H9 (cell line): ENCODE results near the gene IL1RAPL1. TPM values are rescaled to one million over a fixed set of nuclear protein-coding genes. Genes with fewer than 3 reads are reported as not detected.

Source experiments
- DNase-seq: peaks from one replicate; pipeline ENCODE4 v3.0.0-alpha.2; 2017
- H2AFZ ChIP-seq: one replicate; pipeline ENCODE4 v1.6.1; 2013; ENCODE audit warnings: mild to moderate bottlenecking, low read length, control low read depth, moderate library complexity
- H2AK5ac ChIP-seq: 2 replicates; pipeline ENCODE4 v1.6.1; 2013; ENCODE audit warnings: low read length, control low read depth, mixed read lengths; ENCODE audit not compliant: insufficient read length
- H2BK120ac ChIP-seq: one replicate; pipeline ENCODE4 v1.6.1; 2013; ENCODE audit warnings: low read depth, mild to moderate bottlenecking, low read length, control low read depth, inconsistent platforms; ENCODE audit not compliant: poor library complexity, severe bottlenecking
- H2BK12ac ChIP-seq: 2 replicates; pipeline ENCODE4 v1.6.1; 2013; ENCODE audit warnings: low read length, control low read depth, mixed read lengths, low read depth; ENCODE audit not compliant: insufficient read length
- H2BK15ac ChIP-seq: 2 replicates; pipeline ENCODE4 v1.6.1; 2013; ENCODE audit warnings: low read depth, low read length, control low read depth
- H2BK20ac ChIP-seq: one replicate; pipeline ENCODE4 v1.6.1; 2013; ENCODE audit warnings: low read depth, mild to moderate bottlenecking, low read length, control low read depth, inconsistent platforms; ENCODE audit not compliant: poor library complexity, severe bottlenecking
- H2BK5ac ChIP-seq: 2 replicates; pipeline ENCODE4 v1.6.1; 2013; ENCODE audit warnings: low read length, control low read depth, mixed read lengths; ENCODE audit not compliant: insufficient read length
- H3K14ac ChIP-seq: 2 replicates; pipeline ENCODE4 v1.6.1; 2013; ENCODE audit warnings: low read length, control low read depth; ENCODE audit not compliant: insufficient read depth
- H3K18ac ChIP-seq: 2 replicates; pipeline ENCODE4 v1.6.1; 2013; ENCODE audit warnings: low read depth, mild to moderate bottlenecking, mixed read lengths, low read length, control low read depth; ENCODE audit not compliant: insufficient read length
- H3K23ac ChIP-seq: 2 replicates; pipeline ENCODE4 v1.6.1; 2013; ENCODE audit warnings: low read length, control low read depth, mixed read lengths, low read depth; ENCODE audit not compliant: insufficient read length
- H3K23me2 ChIP-seq: 2 replicates; pipeline ENCODE4 v1.6.1; 2013; ENCODE audit warnings: low read depth, mild to moderate bottlenecking, mixed read lengths, low read length, control low read depth; ENCODE audit not compliant: insufficient read length, poor library complexity, severe bottlenecking
- H3K27ac ChIP-seq: 2 replicates; pipeline ENCODE4 v1.5.1; 2013; ENCODE audit warnings: low read length, control low read depth, mixed read lengths, low read depth; ENCODE audit not compliant: insufficient read length
- H3K27me3 ChIP-seq: 2 replicates; pipeline ENCODE4 v1.6.1; 2013; ENCODE audit warnings: low read length, control low read depth, inconsistent platforms; ENCODE audit not compliant: insufficient read depth
- H3K4ac ChIP-seq: 2 replicates; pipeline ENCODE4 v1.6.1; 2013; ENCODE audit warnings: low read depth, mild to moderate bottlenecking, control low read depth, inconsistent platforms, low read length, moderate library complexity
- H3K4me1 ChIP-seq: 2 replicates; pipeline ENCODE4 v1.6.1; 2013; ENCODE audit warnings: low read length, control low read depth, inconsistent platforms; ENCODE audit not compliant: insufficient read depth
- H3K4me2 ChIP-seq: 2 replicates; pipeline ENCODE4 v1.6.1; 2013; ENCODE audit warnings: low read length, control low read depth, mixed read lengths; ENCODE audit not compliant: insufficient read length, insufficient read depth
- H3K56ac ChIP-seq: 2 replicates; pipeline ENCODE4 v1.6.1; 2013; ENCODE audit warnings: low read depth, mild to moderate bottlenecking, mixed read lengths, low read length, control low read depth; ENCODE audit not compliant: insufficient read length
- H3K79me1 ChIP-seq: 2 replicates; pipeline ENCODE4 v1.6.1; 2013; ENCODE audit warnings: low read depth, mild to moderate bottlenecking, moderate library complexity, low read length, control low read depth, inconsistent platforms; ENCODE audit not compliant: insufficient read depth, poor library complexity, severe bottlenecking
- H3K79me2 ChIP-seq: 2 replicates; pipeline ENCODE4 v1.6.1; 2013; ENCODE audit warnings: low read length, control low read depth, inconsistent platforms; ENCODE audit not compliant: insufficient read depth
- H3K9ac ChIP-seq: 2 replicates; pipeline ENCODE4 v1.6.1; 2013; ENCODE audit warnings: low read length, control low read depth, mixed read lengths; ENCODE audit not compliant: insufficient read length; ENCODE audit errors: extremely low read depth
- H3K9me3 ChIP-seq: one replicate; pipeline ENCODE4 v1.6.1; 2013; ENCODE audit warnings: low read depth, low read length, inconsistent platforms; ENCODE audit not compliant: control insufficient read depth
- H3T11ph ChIP-seq: one replicate; pipeline ENCODE4 v1.6.1; 2013; ENCODE audit warnings: mild to moderate bottlenecking, low read length, control low read depth, inconsistent platforms
- H4K20me1 ChIP-seq: one replicate; pipeline ENCODE4 v1.6.1; 2013; ENCODE audit not compliant: control insufficient read depth, insufficient read length, insufficient read depth
- H4K5ac ChIP-seq: 2 replicates; pipeline ENCODE4 v1.6.1; 2013; ENCODE audit warnings: low read depth, mild to moderate bottlenecking, mixed read lengths, low read length, control low read depth; ENCODE audit not compliant: insufficient read length
- H4K8ac ChIP-seq: replicated peaks from 2 replicates; pipeline ENCODE4 v1.6.1; 2013; ENCODE audit warnings: low read length, control low read depth, mixed read lengths, low read depth; ENCODE audit not compliant: insufficient read length
- H4K91ac ChIP-seq: 2 replicates; pipeline ENCODE4 v1.6.1; 2013; ENCODE audit warnings: low read depth, mild to moderate bottlenecking, moderate library complexity, mixed read lengths, low read length, control low read depth; ENCODE audit not compliant: insufficient read length
- H3K27ac Mint-ChIP-seq, 3 experiments: 2 replicates in 2 of 3; 3 replicates in 1 of 3; pipeline ENCODE4 v1.8.0; 2020 to 2021; ENCODE audit warnings: mixed read lengths in 3 of 3, mild to moderate bottlenecking in 1 of 3, moderate library complexity in 1 of 3
- H3K27me3 Mint-ChIP-seq: 2 replicates; pipeline ENCODE4 v1.8.0; 2021; ENCODE audit warnings: low read depth, mild to moderate bottlenecking, moderate library complexity, mixed read lengths
- H3K36me3 Mint-ChIP-seq, 3 experiments: 2 replicates in 2 of 3; 3 replicates in 1 of 3; pipeline ENCODE4 v1.8.0; 2020 to 2021; ENCODE audit warnings: low read depth in 3 of 3, mixed read lengths in 3 of 3; ENCODE audit not compliant: insufficient read depth in 1 of 3
- H3K4me1 Mint-ChIP-seq, 2 experiments: 2 replicates each; pipeline ENCODE4 v1.8.0; 2020; ENCODE audit warnings: mixed read lengths in 2 of 2
- H3K4me3 Mint-ChIP-seq, 2 experiments: 2 replicates in 1 of 2; 3 replicates in 1 of 2; pipeline ENCODE4 v1.8.0; 2020 to 2021; ENCODE audit warnings: mild to moderate bottlenecking in 2 of 2, mixed read lengths in 2 of 2, moderate library complexity in 1 of 2
- H3K9me3 Mint-ChIP-seq, 2 experiments: 2 replicates in 1 of 2; 3 replicates in 1 of 2; pipeline ENCODE4 v1.8.0; 2020; ENCODE audit warnings: mild to moderate bottlenecking in 2 of 2, mixed read lengths in 2 of 2, moderate library complexity in 1 of 2
- total RNA-seq: library from RNA; stranded (reverse); gene quantifications from 2 replicates; pipeline ENCODE4 v1.2.1, GENCODE V29; 2021
- TF ChIP-seq, protein P1 (sequence below): fragments of 200-600 bp; sonication (generic); conservative IDR thresholded peaks from 3 replicates; pipeline ENCODE4 v1.8.0; 2021; ENCODE audit warnings: antibody characterized with exemption, mild to moderate bottlenecking

The IL1RAPL1 gene
- total RNA-seq, 1 experiment from 2014 or later = 0.31 TPM

DNA sequence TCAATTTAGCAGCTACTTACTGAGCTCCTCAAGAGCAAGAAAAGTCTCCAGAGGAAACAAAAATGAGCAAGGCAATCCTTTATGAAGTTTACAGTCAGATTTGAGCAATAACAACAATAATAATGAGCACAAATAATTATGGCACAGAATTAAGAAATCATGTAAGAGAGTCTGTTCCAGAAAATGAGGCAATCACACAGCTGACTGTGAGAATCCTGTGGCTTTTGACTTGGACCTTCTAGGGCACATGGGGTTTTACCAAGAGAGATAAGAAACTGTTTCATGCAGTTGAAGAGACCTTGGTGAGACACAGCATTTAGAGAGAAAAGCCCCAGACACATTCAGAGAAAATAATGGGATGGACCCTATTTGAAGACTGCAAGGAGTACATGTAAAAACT lies 1265.5 kb downstream of the IL1RAPL1 start:
- H2BK120ac ChIP-seq = no peak overlapping the region
- DNase-seq = no peak
- H4K5ac ChIP-seq = no peak overlapping the region
- no peak overlapping the region for H3K4me3 Mint-ChIP-seq
- no peak overlapping the region for H3K14ac ChIP-seq
- H3K27me3 ChIP-seq = no peaks in the 10 kb centered on the region
- no peak overlapping the region for H2AFZ ChIP-seq
- H2BK15ac ChIP-seq = no peak overlapping the region
- no peaks in the 10 kb centered on the region; a peak in 2 of 7 replicates for H3K36me3 Mint-ChIP-seq
- no peak overlapping the region for H3K9ac ChIP-seq
- no peak overlapping the region for H3K23ac ChIP-seq
- no peak overlapping the region for H4K91ac ChIP-seq
- no peak overlapping the region for H3K4ac ChIP-seq
- H3T11ph ChIP-seq = no peak overlapping the region
- H2AK5ac ChIP-seq = no peak overlapping the region
- H3K4me2 ChIP-seq = no peak overlapping the region
- H3K79me1 ChIP-seq = no peaks in the 10 kb centered on the region
- no peaks in the 10 kb centered on the region for H3K23me2 ChIP-seq
- no peak overlapping the region for H4K8ac ChIP-seq
- H3K4me1 ChIP-seq = no peaks in the 10 kb centered on the region
- no peak overlapping the region for H2BK20ac ChIP-seq
- peaks cover 0 to 5% of the 10 kb centered on the region in 2 experiments; a peak in 2 of 4 replicates for H3K4me1 Mint-ChIP-seq
- TF ChIP-seq, protein P1, sequence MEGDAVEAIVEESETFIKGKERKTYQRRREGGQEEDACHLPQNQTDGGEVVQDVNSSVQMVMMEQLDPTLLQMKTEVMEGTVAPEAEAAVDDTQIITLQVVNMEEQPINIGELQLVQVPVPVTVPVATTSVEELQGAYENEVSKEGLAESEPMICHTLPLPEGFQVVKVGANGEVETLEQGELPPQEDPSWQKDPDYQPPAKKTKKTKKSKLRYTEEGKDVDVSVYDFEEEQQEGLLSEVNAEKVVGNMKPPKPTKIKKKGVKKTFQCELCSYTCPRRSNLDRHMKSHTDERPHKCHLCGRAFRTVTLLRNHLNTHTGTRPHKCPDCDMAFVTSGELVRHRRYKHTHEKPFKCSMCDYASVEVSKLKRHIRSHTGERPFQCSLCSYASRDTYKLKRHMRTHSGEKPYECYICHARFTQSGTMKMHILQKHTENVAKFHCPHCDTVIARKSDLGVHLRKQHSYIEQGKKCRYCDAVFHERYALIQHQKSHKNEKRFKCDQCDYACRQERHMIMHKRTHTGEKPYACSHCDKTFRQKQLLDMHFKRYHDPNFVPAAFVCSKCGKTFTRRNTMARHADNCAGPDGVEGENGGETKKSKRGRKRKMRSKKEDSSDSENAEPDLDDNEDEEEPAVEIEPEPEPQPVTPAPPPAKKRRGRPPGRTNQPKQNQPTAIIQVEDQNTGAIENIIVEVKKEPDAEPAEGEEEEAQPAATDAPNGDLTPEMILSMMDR = no peak
- no peak overlapping the region for H2BK5ac ChIP-seq
- H3K27me3 Mint-ChIP-seq = no peaks in the 10 kb centered on the region
- no peak overlapping the region for H3K27ac Mint-ChIP-seq
- H3K56ac ChIP-seq = no peak overlapping the region
- H3K27ac ChIP-seq = no peak overlapping the region
- H3K18ac ChIP-seq = no peak overlapping the region
- no peaks in the 10 kb centered on the region for H3K79me2 ChIP-seq
- no peaks in the 10 kb centered on the region for H4K20me1 ChIP-seq
- no peaks in the 10 kb centered on the region for H3K9me3 ChIP-seq
- H3K9me3 Mint-ChIP-seq = peaks cover 3 to 41% of the 10 kb centered on the region in 2 experiments; a peak in 4 of 5 replicates
- no peak overlapping the region for H2BK12ac ChIP-seq
